Gastroesophageal sphincter (tissue), 3 donors: ENCODE data around the gene ID1.

Source experiments
- CTCF ChIP-seq, 4 experiments: fragments of 200-600 bp in 2 of 4; fragments of 450-650 bp in 2 of 4; sonication (generic) in 1 of 4; IDR thresholded peaks; one replicate each; pipeline ENCODE4 v1.5.1; 2017 to 2019; ENCODE audit warnings: antibody characterized with exemption in 4 of 4, mild to moderate bottlenecking in 2 of 4, moderate library complexity in 2 of 4
- EP300 ChIP-seq: sonication (generic); formaldehyde crosslinking; IDR thresholded peaks from one replicate; pipeline ENCODE4 v1.6.1; 2017; ENCODE audit warnings: antibody characterized with exemption, mild to moderate bottlenecking
- POLR2A ChIP-seq, 2 donors: fragments of 450-650 bp; IDR thresholded peaks; one replicate each; pipeline ENCODE4 v1.6.1; 2017; ENCODE audit warnings: antibody characterized with exemption in 2 of 2, mild to moderate bottlenecking in 2 of 2, moderate library complexity in 1 of 2
- POLR2AphosphoS5 ChIP-seq: sonication (generic); formaldehyde crosslinking; IDR thresholded peaks from one replicate; pipeline ENCODE4 v1.6.1; 2017; ENCODE audit warnings: antibody characterized with exemption

- TF ChIP-seq CTCF (IDR thresholded peaks at IDR 0.05) (no peak), POLR2AphosphoS5 (no peak), POLR2A (IDR thresholded peaks at IDR 0.05) (no peak), EP300 (no peak)
Observed at GRCh38 chr20:31617432-31618104, 12.5 kb downstream of the ID1 start.
